Esophagus muscularis mucosa (tissue), 4 donors: ENCODE data around the gene IFT27. TPM values are rescaled to one million over a fixed set of nuclear protein-coding genes. Genes with fewer than 3 reads are reported as not detected.
"Not testable (repeated sequence)": the region's sequence is repeated elsewhere in the genome, so short reads cannot be mapped to it uniquely, and the experiment has no call there.

ENCODE experiments used
- DNase-seq: peaks from one replicate; pipeline ENCODE4 v3.0.0-alpha.2; 2017; ENCODE audit errors: extremely low spot score
- H3K27ac ChIP-seq, 4 donors: fragments of 200-600 bp; sonication (generic); replicated peaks in 1 of 4; 1 replicate in 3 of 4; 2 replicates in 1 of 4; pipeline ENCODE4 v1.5.1; 2016 to 2019; ENCODE audit warnings: mild to moderate bottlenecking in 1 of 4
- H3K27me3 ChIP-seq, 4 donors: fragments of 200-600 bp; sonication (generic); one replicate each; pipeline versions ENCODE4 v1.5.1 to v1.6.0; 2016 to 2019
- H3K36me3 ChIP-seq, 4 donors: fragments of 200-600 bp; sonication (generic); one replicate each; pipeline ENCODE4 v1.5.1; 2016 to 2019
- H3K4me1 ChIP-seq, 4 donors: fragments of 200-600 bp; sonication (generic); one replicate each; pipeline ENCODE4 v1.5.1; 2016 to 2019
- H3K4me3 ChIP-seq, 4 donors: fragments of 200-600 bp; sonication (generic); 1 replicate in 2 of 4; 2 replicates in 2 of 4; pipeline ENCODE4 v1.5.1; 2016 to 2019; ENCODE audit warnings: mild to moderate bottlenecking in 4 of 4, moderate library complexity in 1 of 4
- H3K9me3 ChIP-seq, 4 donors: fragments of 200-600 bp; sonication (generic); 1 replicate in 3 of 4; 2 replicates in 1 of 4; pipeline ENCODE4 v1.5.1; 2016 to 2019
- EP300 ChIP-seq: sonication (generic); formaldehyde crosslinking; IDR thresholded peaks from one replicate; pipeline ENCODE4 v1.6.1; 2017; ENCODE audit warnings: antibody characterized with exemption
- POLR2A ChIP-seq: fragments of 450-650 bp; IDR thresholded peaks from one replicate; pipeline ENCODE4 v1.6.1; 2017; ENCODE audit warnings: antibody characterized with exemption, moderate library complexity, mild to moderate bottlenecking, low read depth
- POLR2AphosphoS5 ChIP-seq, 2 donors: sonication (generic); formaldehyde crosslinking; IDR thresholded peaks; one replicate each; pipeline ENCODE4 v1.6.1; 2017; ENCODE audit warnings: antibody characterized with exemption in 2 of 2
- WGBS: methylation state at CpG from one replicate; pipeline ENCODE4 v1.1.5; 2018; 5-methylcytosine and 5-hydroxymethylcytosine counted together
- intact Hi-C: fragments of 100-400 bp; cut with DNase I; formaldehyde crosslinking; loops from one replicate; pipeline ENCODE4 v1.15.1; 2023
- total RNA-seq, 4 donors: library from RNA; depleted of rRNA; stranded (reverse); fragments of >200 nt; gene quantifications; one replicate each; pipeline versions ENCODE4 v1.1.0 to v1.2.1, GENCODE V29; 2016
- TF ChIP-seq, protein P1 (sequence below), 3 experiments: fragments of 200-600 bp in 2 of 3; fragments of 450-650 bp in 1 of 3; sonication (generic) in 2 of 3; IDR thresholded peaks; one replicate each; pipeline ENCODE4 v1.5.1; 2017 to 2019; ENCODE audit warnings: antibody characterized with exemption in 3 of 3, mild to moderate bottlenecking in 2 of 3, moderate library complexity in 1 of 3

The IFT27 gene
- total RNA-seq, 4 donors from 2014 or later, result 15.2 to 24.1 (median 17.0) TPM

DNA sequence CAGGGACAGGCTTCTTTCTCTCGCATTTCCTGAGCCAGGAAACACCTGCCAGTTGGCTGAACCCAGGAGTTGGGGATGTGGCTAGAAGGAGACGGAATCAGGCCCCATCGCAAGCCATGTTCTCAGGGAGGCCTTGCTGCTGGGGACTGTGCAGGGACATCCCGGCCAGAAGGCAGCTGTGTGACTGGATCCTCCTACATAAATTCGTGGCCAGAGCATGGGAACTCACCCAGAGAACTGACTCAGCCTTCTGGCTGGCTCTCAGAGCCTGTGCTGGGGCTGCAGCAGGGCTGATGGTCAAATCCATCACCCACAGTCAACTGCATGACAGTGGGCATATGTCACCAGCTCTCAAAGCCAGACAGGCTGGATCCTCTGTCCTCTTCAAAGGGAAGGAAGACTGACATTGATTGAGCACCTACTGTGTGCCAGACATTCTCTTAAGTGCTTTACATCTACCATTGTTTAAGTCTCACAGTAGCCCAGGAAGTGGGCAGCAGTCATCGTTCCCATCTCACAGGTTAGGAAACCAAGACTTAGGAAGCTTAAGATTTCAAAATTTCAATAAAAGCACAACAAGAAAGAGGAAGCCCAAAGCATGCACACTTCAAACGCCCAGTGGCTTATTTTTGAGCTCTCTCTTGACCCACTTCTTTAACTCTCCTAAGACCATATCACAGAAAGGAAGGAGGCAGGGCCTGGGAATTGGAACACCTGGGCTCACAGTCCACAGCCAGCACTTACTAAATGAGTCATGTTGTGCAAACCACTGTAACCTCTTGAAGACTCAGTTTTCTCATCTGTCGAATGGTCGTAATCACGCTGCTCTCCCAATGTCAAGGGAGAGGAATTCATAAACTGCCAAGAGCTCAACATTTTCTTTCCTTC lies 41.5 kb downstream of the IFT27 start:
- TF ChIP-seq EP300, result no peak
- no peak for TF ChIP-seq POLR2AphosphoS5 (IDR thresholded peaks at IDR 0.05)
- TF ChIP-seq, protein P1, sequence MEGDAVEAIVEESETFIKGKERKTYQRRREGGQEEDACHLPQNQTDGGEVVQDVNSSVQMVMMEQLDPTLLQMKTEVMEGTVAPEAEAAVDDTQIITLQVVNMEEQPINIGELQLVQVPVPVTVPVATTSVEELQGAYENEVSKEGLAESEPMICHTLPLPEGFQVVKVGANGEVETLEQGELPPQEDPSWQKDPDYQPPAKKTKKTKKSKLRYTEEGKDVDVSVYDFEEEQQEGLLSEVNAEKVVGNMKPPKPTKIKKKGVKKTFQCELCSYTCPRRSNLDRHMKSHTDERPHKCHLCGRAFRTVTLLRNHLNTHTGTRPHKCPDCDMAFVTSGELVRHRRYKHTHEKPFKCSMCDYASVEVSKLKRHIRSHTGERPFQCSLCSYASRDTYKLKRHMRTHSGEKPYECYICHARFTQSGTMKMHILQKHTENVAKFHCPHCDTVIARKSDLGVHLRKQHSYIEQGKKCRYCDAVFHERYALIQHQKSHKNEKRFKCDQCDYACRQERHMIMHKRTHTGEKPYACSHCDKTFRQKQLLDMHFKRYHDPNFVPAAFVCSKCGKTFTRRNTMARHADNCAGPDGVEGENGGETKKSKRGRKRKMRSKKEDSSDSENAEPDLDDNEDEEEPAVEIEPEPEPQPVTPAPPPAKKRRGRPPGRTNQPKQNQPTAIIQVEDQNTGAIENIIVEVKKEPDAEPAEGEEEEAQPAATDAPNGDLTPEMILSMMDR (IDR thresholded peaks at IDR 0.05), result no peak
- TF ChIP-seq POLR2A, result no peak
- Histone ChIP-seq H3K4me3 (no peak overlapping the region), H3K27ac (no peak overlapping the region), H3K27me3 (peaks cover 0 to 86% (median 0%) of the 10 kb centered on the region in 4 donors), H3K36me3 (no peaks in the 10 kb centered on the region), H3K4me1 (peaks cover 0 to 5% (median 0%) of the 10 kb centered on the region in 4 donors), H3K9me3 (peaks cover 0 to 8% (median 6%) of the 10 kb centered on the region in 4 donors)
- no peak for DNase-seq
- intact Hi-C loops, result no loop called here
- 57% methylated on average over 6 of the region's 10 CpGs for WGBS

DNA sequence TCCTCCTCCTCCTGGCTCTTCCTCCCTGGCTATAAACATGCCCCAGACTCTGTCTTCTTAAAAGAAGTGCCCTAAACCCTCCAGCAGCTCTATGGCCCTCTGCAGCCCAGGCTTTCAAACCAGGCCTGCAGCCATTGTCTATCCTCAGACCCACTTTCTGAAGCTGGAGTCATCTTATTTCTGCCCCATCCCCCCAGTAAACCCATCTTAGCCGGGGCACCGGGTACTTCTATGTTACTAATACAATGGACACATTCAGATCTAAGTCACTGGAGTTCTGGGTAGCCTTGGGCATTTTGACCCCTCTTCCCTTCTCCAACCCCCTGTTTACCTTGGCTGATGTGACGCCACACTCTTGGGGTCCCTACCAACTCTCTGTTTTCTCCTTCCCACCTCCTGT lies 42.6 kb downstream of the IFT27 start:
- peaks cover 0 to 5% (median 0%) of the 10 kb centered on the region in 4 donors for H3K4me1 ChIP-seq
- TF ChIP-seq POLR2AphosphoS5 (IDR thresholded peaks at IDR 0.05) (no peak), POLR2A (no peak), EP300 (no peak)
- TF ChIP-seq, protein P1 (IDR thresholded peaks at IDR 0.05), result no peak
- peaks cover 0 to 79% (median 0%) of the 10 kb centered on the region in 4 donors for H3K27me3 ChIP-seq
- no peak overlapping the region for H3K4me3 ChIP-seq
- H3K9me3 ChIP-seq, result no peaks in the 10 kb centered on the region
- WGBS, result 77% methylated on average over 3 of the region's 3 CpGs
- intact Hi-C loops, result no loop called here
- H3K27ac ChIP-seq, result no peak overlapping the region
- no peaks in the 10 kb centered on the region for H3K36me3 ChIP-seq
- no peak for DNase-seq

DNA sequence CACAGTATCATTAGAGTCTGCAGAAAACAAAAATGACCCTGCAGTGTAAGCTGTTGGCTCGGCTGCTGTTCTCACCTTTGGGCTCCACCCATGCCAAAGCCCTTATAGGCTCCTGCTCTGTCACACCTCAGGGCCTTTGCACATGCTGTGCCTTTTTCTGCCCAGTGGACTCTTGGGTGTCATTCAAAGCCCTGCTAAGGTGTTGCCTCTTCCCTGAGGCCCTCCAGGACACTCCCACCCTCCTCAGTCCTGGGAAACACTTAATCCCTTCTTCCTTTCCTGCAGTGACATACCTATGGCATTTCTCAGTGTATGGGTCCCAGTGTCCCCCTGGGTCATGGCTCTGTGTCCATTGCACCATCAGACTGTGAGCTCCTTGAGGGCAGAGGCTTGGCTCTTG lies 43.3 kb downstream of the IFT27 start:
- Histone ChIP-seq H3K36me3 (no peaks in the 10 kb centered on the region), H3K9me3 (no peaks in the 10 kb centered on the region), H3K4me3 (no peak overlapping the region), H3K27me3 (peaks cover 0 to 72% (median 0%) of the 10 kb centered on the region in 4 donors), H3K4me1 (peaks cover 0 to 5% (median 0%) of the 10 kb centered on the region in 4 donors), H3K27ac (no peak overlapping the region)
- WGBS, result 90% methylated on average over 1 of the region's 1 CpG
- intact Hi-C loops, result no loop called here
- DNase-seq, result no peak
- TF ChIP-seq POLR2A (no peak), EP300 (no peak), POLR2AphosphoS5 (IDR thresholded peaks at IDR 0.05) (no peak)
- TF ChIP-seq, protein P1 (IDR thresholded peaks at IDR 0.05), result no peak

DNA sequence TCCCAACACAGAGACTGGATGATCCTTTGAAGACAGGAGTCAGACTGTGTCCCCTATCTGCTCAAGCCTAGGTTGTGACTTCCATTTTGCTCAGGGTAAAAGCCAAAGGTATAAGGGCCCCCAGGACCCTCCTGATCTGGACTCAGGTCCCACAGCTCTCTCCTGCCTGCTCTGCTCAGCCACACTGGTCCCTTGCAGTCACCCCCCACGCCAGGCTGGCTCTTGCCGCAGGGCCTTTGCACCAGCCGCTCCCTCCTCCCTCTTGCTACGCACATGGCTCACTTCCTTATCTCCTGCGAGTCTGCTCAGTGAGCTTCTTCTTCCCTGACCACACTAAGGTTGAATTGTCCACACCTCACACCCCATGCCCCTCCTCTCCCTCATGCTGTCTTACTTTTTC lies 44.0 kb downstream of the IFT27 start:
- no peak overlapping the region for H3K27ac ChIP-seq
- no peaks in the 10 kb centered on the region for H3K9me3 ChIP-seq
- WGBS, result 87% methylated on average over 5 of the region's 5 CpGs
- TF ChIP-seq, protein P1 (IDR thresholded peaks at IDR 0.05), result no peak
- TF ChIP-seq POLR2AphosphoS5 (IDR thresholded peaks at IDR 0.05) (no peak), EP300 (no peak), POLR2A (no peak)
- H3K4me1 ChIP-seq, result peaks cover 0 to 5% (median 0%) of the 10 kb centered on the region in 4 donors
- DNase-seq, result no peak
- no peaks in the 10 kb centered on the region for H3K36me3 ChIP-seq
- peaks cover 0 to 72% (median 0%) of the 10 kb centered on the region in 4 donors for H3K27me3 ChIP-seq
- no peak overlapping the region for H3K4me3 ChIP-seq
- intact Hi-C loops, result no loop called here

DNA sequence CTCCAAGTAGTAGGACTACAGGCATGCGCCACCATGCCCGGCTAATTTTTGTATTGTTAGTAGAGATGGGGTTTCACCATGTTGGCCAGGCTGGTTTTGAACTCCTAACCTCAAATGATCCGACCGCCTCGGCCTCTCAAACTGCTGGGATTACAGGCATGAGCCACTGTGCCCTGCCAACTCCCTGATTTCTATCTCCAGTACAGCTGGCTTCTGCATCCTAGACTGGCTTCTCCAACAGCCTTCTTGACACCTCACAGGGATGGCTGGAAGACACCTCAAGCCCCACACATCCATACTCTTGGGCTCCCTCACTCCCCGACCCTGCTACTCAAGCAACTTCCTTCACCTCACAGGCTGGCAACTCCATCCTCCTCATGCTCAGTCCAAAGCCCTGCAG lies 44.6 kb downstream of the IFT27 start:
- H3K27me3 ChIP-seq, result peaks cover 0 to 73% (median 0%) of the 10 kb centered on the region in 4 donors
- DNase-seq, H3K4me1 ChIP-seq, H3K4me3 ChIP-seq, H3K27ac ChIP-seq, intact Hi-C loops, H3K36me3 ChIP-seq, H3K9me3 ChIP-seq: not testable (repeated sequence)
- 80% methylated on average over 6 of the region's 6 CpGs for WGBS
